ENCODE results near the gene NBPF19. TPM values are rescaled to one million over a fixed set of nuclear protein-coding genes. Genes with fewer than 3 reads are reported as not detected.
"Not testable (repeated sequence)": the region's sequence is repeated elsewhere in the genome, so short reads cannot be mapped to it uniquely, and the experiment has no call there.

Gene NBPF19
- 7.0 TPM for polyA plus RNA-seq (ENCODE audit: insufficient read length)

- DNase-seq (ENCODE audit: low read depth) = not testable (repeated sequence)
These were observed at the start of gene NBPF19 for GRCh38 chr1:149474745-149475144. TSS of gene NBPF19 (plus strand) at chr1:149475045. CDS start at chr1:149475933, 888 bp downstream.

- not testable (repeated sequence) for DNase-seq (ENCODE audit: low read depth)
These were observed 46.5 kb upstream of the NBPF19 start for GRCh38 chr1:149428317-149428716.

- DNase-seq (ENCODE audit: low read depth) = peak; percentile 17
These were observed 29.4 kb upstream of the NBPF19 start for GRCh38 chr1:149445451-149445850.

GRCh38 chr1:149452196-149452595 lies 22.6 kb upstream of the NBPF19 start:
- not testable (repeated sequence) for DNase-seq (ENCODE audit: low read depth)

GRCh38 chr1:149452652-149453051 lies 22.2 kb upstream of the NBPF19 start:
- not testable (repeated sequence) for DNase-seq (ENCODE audit: low read depth)

GRCh38 chr1:149558350-149558825 lies 83.5 kb downstream of the NBPF19 start:
- DNase-seq (ENCODE audit: low read depth) = not testable (repeated sequence)

GRCh38 chr1:149561806-149562205 lies 87.0 kb downstream of the NBPF19 start:
- not testable (repeated sequence) for DNase-seq (ENCODE audit: low read depth)

- DNase-seq (ENCODE audit: low read depth) = not testable (repeated sequence)
These were observed 90.6 kb downstream of the NBPF19 start for GRCh38 chr1:149565485-149565884.

- DNase-seq (ENCODE audit: low read depth) = not testable (repeated sequence)
These were observed 97.9 kb downstream of the NBPF19 start for GRCh38 chr1:149572763-149573162.

GRCh38 chr1:149585592-149585991 lies 110.7 kb downstream of the NBPF19 start:
- not testable (repeated sequence) for DNase-seq (ENCODE audit: low read depth)

Other genes starting within 250 kb of the NBPF19 start
- not detected for gene PPIAL4C, start 108.8 kb downstream of the NBPF19 start, polyA plus RNA-seq (ENCODE audit: insufficient read length)

Data from forelimb muscle (tissue), 1 donor.